GM20000 (cell line): ENCODE measurements around the gene ZCCHC14.

ENCODE experiments used
- DNase-seq: peaks from one replicate; pipeline ENCODE4 v3.0.0; 2012; ENCODE audit warnings: low spot score
- TF ChIP-seq, protein P1 (sequence below): IDR thresholded peaks from 2 replicates; pipeline ENCODE4 v1.5.1; 2012; ENCODE audit warnings: mild to moderate bottlenecking, control low read depth; ENCODE audit errors: extremely low read depth, missing control alignments

ZCCHC14 gene

DNA sequence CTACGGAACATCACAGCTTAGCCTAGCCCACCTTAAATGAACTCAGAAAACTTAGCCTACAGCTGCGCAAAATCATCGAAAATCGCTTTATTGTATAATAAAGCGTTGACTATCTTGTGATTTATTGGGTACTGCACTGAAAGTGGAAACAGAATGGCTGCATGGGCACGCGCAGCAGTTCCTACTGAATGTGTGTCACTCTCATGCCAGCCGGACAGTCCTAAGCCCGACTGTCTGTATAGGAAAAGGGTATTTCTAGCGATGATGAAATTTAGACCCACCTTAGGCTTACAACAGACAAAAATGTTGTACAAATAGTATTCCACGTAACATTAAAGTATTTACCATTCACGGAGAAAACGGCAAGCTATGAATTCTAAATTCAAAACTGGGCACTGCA is 118.5 kb downstream of the ZCCHC14 start:
- DNase-seq: no peak
- TF ChIP-seq, protein P1, sequence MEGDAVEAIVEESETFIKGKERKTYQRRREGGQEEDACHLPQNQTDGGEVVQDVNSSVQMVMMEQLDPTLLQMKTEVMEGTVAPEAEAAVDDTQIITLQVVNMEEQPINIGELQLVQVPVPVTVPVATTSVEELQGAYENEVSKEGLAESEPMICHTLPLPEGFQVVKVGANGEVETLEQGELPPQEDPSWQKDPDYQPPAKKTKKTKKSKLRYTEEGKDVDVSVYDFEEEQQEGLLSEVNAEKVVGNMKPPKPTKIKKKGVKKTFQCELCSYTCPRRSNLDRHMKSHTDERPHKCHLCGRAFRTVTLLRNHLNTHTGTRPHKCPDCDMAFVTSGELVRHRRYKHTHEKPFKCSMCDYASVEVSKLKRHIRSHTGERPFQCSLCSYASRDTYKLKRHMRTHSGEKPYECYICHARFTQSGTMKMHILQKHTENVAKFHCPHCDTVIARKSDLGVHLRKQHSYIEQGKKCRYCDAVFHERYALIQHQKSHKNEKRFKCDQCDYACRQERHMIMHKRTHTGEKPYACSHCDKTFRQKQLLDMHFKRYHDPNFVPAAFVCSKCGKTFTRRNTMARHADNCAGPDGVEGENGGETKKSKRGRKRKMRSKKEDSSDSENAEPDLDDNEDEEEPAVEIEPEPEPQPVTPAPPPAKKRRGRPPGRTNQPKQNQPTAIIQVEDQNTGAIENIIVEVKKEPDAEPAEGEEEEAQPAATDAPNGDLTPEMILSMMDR: no peak

DNA sequence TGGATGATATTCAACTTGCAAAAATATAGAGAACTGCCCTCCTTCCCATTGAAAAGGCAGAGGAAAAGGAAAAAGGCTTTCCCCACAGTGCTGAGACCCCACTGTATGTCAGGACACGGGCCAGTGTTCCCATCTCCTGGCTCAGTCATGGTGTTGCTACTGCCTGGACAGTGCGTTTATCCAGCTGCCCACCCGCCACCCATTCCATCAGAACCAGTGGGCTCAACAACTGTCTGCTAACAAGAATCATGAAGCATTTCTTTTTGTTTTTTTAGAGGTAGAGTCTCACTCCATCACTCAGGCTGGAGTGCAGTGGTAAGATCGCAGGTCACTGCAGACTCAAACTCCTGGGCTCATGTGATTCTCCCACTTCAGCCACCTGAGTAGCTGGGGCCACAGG is 120.5 kb downstream of the ZCCHC14 start:
- DNase-seq: no peak
- TF ChIP-seq, protein P1: no peak

DNA sequence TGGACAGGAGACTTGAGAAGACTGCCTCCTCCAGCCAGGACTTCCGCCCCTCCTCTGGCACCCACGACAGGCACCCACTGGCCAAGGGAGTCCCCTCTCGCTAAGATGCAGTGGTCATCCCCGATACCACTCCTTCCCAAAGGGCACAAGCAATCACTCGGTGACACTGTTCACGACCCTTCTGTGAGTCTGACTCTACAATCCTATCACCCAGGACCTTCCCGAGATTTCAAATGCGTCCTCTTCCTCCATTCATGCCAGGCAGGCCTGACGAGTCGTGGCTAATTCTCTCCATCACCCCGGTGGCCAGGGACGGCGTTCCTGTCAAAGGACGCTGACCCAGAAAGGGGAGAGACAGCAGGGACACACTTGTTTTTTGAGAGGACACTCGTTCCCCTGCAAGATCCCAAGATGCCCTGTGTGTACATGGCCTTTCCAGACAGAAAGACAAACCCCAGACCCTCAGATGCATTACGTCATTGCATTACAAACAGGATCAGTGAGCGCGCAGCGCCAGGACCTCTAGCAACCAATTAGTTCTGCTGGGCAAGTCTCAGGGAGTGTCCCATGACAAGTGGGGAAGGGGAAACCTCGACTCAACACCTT is 121.5 kb downstream of the ZCCHC14 start:
- TF ChIP-seq, protein P1: no peak
- no peak for DNase-seq

DNA sequence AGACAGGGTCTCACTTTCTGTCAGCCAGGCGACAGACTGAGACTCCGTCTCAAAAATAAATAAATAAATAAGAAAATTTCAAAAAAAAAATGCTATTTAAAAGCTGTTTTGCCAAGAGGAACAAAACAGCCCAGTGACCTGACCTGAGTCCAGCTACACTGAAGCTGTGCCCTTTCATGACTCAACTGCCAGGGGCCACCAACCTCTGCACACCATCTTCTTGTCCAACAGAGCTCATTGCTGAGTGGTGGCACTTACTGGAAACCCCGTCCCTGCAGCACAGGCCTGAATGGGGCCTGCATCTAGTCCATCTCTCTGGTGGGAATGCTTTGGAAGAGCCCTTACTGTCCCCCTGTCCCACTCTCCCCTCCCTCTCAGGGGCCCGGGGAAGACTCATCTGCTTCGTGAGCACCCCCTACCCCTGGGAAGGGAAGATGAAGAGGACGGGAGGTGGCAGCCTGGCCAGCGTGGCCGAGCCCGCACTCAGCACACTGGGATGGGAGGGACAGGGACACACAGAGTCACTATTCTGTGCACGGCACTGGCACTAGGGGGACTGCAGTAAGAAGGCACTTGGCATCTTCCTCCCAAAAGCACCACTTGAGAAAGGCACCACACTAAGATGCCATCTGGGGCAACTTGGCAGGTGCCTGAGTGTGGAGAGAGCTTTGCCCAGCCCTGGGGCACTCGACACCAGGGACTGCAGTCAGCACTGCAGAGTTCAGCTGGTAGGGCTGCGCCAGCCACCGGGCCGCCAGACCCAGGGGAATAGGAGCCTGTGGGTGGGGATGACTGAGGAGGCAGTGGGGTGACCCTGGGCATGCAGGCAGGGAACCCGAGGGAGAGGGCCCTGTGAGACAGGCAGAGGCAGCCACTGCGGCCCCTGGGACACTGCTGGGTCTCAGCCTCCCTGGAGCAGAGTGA is 122.8 kb downstream of the ZCCHC14 start:
- no peak for DNase-seq
- TF ChIP-seq, protein P1: no peak

DNA sequence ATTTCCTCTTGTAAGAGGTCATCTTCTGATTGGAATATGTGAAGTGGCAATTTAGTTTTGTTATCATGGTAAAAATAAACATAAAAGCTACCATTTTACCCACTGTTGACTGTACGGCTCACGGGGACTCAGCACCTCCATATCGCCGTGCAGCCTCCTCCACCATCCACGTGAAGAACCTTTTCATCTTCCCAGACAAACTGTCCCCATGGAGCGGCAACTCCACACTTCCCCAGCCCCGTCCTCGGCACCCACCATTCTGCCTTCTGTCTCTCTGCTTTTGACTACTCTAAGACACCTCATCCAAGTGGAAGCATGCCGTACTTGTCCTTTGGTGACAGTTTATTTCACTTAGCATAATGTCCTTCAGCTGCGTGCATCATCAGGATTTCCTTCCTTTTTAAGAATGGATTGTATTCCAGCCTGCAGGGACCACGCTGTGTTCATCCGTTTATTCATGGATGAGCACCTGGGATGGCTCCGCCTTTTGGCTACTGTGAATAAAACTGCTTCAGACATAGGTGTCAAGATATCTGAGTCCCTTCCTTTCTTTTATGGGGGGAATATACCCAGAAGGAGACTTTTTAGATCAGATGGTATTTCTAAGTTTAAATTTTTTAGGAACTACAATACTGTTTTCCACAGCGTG is 123.6 kb downstream of the ZCCHC14 start:
- TF ChIP-seq, protein P1: no peak

DNA sequence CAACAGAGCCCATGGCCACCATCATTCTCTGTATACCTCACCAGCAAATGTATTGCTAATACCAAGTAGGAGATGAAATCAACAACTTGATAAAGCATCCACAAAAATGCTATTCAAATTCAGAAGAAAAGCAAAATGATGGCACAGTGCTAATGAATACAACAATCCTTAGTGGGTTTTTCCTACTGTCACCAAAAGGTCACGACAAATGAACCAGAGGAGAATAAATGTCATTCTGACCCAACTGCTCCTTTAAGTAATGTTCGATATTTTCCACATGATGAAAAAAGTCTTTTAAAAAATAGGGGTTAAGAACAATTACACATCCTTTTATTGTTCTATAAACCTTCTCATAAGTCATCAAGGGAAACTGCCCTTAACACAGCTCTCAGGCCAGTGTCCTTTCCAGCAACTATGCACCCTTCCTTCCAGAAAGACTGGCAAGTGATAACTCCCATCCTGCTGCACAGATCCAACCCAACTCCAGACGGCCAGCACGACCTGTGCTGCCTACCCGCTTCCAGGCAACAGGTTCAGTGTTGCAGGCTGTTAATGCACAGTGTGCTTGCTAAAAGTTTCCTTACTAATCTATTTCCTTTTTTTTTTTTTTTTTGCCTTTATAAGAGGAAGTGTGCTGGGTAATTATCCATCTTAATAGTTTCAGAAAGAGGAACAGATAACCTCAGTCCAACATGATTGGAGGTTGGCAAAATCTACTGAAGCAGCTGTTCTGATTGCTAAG is 124.6 kb downstream of the ZCCHC14 start:
- TF ChIP-seq, protein P1: no peak
- no peak for DNase-seq

More for the DNA sequence above, 123.6 kb downstream of the ZCCHC14 start:
- no peak for DNase-seq

DNA sequence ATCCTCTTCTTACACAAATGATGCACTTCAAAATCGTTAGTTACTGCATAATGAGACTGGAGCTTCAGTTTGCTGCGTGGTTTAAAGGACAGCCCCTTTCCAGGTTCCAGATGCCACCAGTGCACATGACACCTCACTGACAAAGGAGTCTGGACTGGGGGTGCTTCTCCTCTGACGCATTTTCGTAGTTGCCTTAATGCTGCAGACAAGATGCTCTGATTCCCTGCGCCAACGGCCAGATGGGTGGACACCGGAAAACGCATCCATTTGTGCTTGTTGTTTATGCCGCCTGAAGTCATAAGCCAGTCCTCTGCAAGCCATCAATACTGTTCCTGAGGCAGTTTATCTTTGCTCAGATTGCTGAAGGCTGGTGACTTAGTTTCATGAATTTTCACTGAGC is 125.3 kb downstream of the ZCCHC14 start:
- DNase-seq: no peak
- TF ChIP-seq, protein P1: no peak
